GM20000 (cell line): ENCODE measurements around the gene LPCAT3.

ENCODE experiments used
- DNase-seq: peaks from one replicate; pipeline ENCODE4 v3.0.0; 2012; ENCODE audit warnings: low spot score
- CTCF ChIP-seq: IDR thresholded peaks from 2 replicates; pipeline ENCODE4 v1.5.1; 2012; ENCODE audit warnings: mild to moderate bottlenecking, control low read depth; ENCODE audit errors: extremely low read depth, missing control alignments

LPCAT3 gene

GRCh38 chr12:6937481-6938352, 80.6 kb downstream of the LPCAT3 start:
- DNase-seq, result peak; percentile 89
- peak; percentile 98 for TF ChIP-seq CTCF

GRCh38 chr12:6936636-6937480, 81.4 kb downstream of the LPCAT3 start:
- TF ChIP-seq CTCF, result no peak
- DNase-seq, result peak; percentile 72

- DNase-seq, result no peak
- TF ChIP-seq CTCF, result no peak
Observed at GRCh38 chr12:6936194-6936635, 82.1 kb downstream of the LPCAT3 start.

GRCh38 chr12:6935371-6936193, 82.7 kb downstream of the LPCAT3 start:
- no peak for TF ChIP-seq CTCF
- DNase-seq, result no peak

- no peak for DNase-seq
- no peak for TF ChIP-seq CTCF
Observed at GRCh38 chr12:6934110-6934509, 84.2 kb downstream of the LPCAT3 start.

- DNase-seq, result no peak
Observed at GRCh38 chr12:6932766-6933165, 85.5 kb downstream of the LPCAT3 start.

More at GRCh38 chr12:6932766-6933165, 85.5 kb downstream of the LPCAT3 start:
- TF ChIP-seq CTCF, result no peak
